ENCODE data around the gene PLPP4. TPM values are rescaled to one million over a fixed set of nuclear protein-coding genes. Genes with fewer than 3 reads are reported as not detected.

The PLPP4 gene
- total RNA-seq, 1 experiment from 2014 or later, result 13.8 TPM

GRCh38 chr10:120527691-120528090 lies 70.7 kb downstream of the PLPP4 start:
- no peak for DNase-seq (ENCODE audit: low read depth in 1 of 2, low spot score in 2 of 2)
- no peak overlapping the region for H3K27ac ChIP-seq
- H3K36me3 ChIP-seq, result no peaks in the 10 kb centered on the region
- H3K4me1 ChIP-seq (replicated peaks), result 0 out of 2 replicates have a peak, but pooled peaks cover 4% of the 10 kb centered on the region
- H3K4me3 ChIP-seq, result no peak overlapping the region
- H3K9me3 ChIP-seq (replicated peaks), result no peaks in the 10 kb centered on the region
- H3K27me3 ChIP-seq (replicated peaks), result no peaks in the 10 kb centered on the region

DNA sequence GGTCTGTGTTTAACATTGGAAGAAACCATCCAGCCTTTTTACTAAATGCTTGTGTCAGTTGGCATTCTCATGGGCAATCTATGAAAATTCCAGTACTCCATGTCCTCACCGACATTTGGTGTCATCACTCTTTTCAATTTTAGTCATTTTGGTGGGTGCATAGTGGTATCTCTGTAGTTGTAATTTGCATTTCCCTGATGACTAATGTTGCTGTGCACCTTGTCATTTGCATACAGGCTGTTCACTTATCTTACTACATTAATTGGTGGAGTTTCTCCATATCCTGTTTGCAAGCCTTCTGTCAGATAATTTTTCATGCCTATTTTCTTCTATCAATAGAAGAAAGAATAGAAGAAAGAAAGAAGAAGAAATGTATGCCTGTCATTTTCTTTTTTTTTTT lies 73.7 kb downstream of the PLPP4 start:
- no peak for DNase-seq (ENCODE audit: low read depth in 1 of 2, low spot score in 2 of 2)
- Histone ChIP-seq H3K27me3 (replicated peaks) (no peaks in the 10 kb centered on the region), H3K4me3 (no peak overlapping the region)

DNA sequence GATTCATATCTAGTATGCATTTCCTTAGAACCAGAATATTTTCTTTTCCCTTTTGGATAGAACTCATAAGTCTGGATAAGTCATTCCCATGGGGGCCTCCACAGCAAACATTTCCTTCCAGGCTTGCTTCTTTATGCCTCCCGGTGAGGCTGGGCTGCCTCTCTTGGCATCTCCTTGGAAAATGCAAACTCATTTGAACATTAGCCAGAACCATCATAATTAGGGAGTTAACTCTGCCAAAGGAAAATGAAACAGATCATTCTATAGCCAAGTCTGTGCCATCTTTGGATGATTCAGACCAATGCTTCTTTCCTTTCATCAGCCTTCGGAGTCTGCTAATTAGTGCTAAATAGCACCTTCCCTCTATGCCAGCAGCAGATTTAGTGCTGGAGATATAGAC lies 81.1 kb downstream of the PLPP4 start:
- no peak overlapping the region for H3K27ac ChIP-seq
- H3K4me1 ChIP-seq (replicated peaks), result no peaks in the 10 kb centered on the region
- H3K36me3 ChIP-seq, result no peaks in the 10 kb centered on the region
- H3K27me3 ChIP-seq (replicated peaks), result no peaks in the 10 kb centered on the region
- no peak overlapping the region for H3K4me3 ChIP-seq
- DNase-seq (ENCODE audit: low read depth in 1 of 2, low spot score in 2 of 2), result no peak
- no peaks in the 10 kb centered on the region for H3K9me3 ChIP-seq (replicated peaks)

More for the DNA sequence above, 73.7 kb downstream of the PLPP4 start:
- Histone ChIP-seq H3K36me3 (no peaks in the 10 kb centered on the region), H3K9me3 (replicated peaks) (no peaks in the 10 kb centered on the region), H3K27ac (no peak overlapping the region), H3K4me1 (replicated peaks) (0 out of 2 replicates have a peak, but pooled peaks cover under 1% of the 10 kb centered on the region)

GRCh38 chr10:120539076-120539475 lies 82.0 kb downstream of the PLPP4 start:
- H3K4me1 ChIP-seq (replicated peaks), result no peaks in the 10 kb centered on the region
- no peak overlapping the region for H3K27ac ChIP-seq
- H3K27me3 ChIP-seq (replicated peaks), result no peaks in the 10 kb centered on the region
- DNase-seq (ENCODE audit: low read depth in 1 of 2, low spot score in 2 of 2), result no peak
- H3K4me3 ChIP-seq, result no peak overlapping the region
- H3K36me3 ChIP-seq, result no peaks in the 10 kb centered on the region
- no peaks in the 10 kb centered on the region for H3K9me3 ChIP-seq (replicated peaks)

- H3K27ac ChIP-seq, result no peak overlapping the region
- no peaks in the 10 kb centered on the region for H3K27me3 ChIP-seq (replicated peaks)
- no peaks in the 10 kb centered on the region for H3K4me1 ChIP-seq (replicated peaks)
- no peaks in the 10 kb centered on the region for H3K36me3 ChIP-seq
- H3K4me3 ChIP-seq, result no peak overlapping the region
- no peaks in the 10 kb centered on the region for H3K9me3 ChIP-seq (replicated peaks)
- DNase-seq (ENCODE audit: low read depth in 1 of 2, low spot score in 2 of 2), result no peak
Measured at GRCh38 chr10:120540486-120540885, 83.5 kb downstream of the PLPP4 start.

- no peak overlapping the region for H3K4me3 ChIP-seq
- H3K27me3 ChIP-seq (replicated peaks), result no peaks in the 10 kb centered on the region
- DNase-seq (ENCODE audit: low read depth in 1 of 2, low spot score in 2 of 2), result no peak
- H3K27ac ChIP-seq, result no peak overlapping the region
- no peaks in the 10 kb centered on the region for H3K9me3 ChIP-seq (replicated peaks)
- H3K4me1 ChIP-seq (replicated peaks), result no peaks in the 10 kb centered on the region
- no peaks in the 10 kb centered on the region for H3K36me3 ChIP-seq
Measured at GRCh38 chr10:120541984-120542383, 85.0 kb downstream of the PLPP4 start.

DNA sequence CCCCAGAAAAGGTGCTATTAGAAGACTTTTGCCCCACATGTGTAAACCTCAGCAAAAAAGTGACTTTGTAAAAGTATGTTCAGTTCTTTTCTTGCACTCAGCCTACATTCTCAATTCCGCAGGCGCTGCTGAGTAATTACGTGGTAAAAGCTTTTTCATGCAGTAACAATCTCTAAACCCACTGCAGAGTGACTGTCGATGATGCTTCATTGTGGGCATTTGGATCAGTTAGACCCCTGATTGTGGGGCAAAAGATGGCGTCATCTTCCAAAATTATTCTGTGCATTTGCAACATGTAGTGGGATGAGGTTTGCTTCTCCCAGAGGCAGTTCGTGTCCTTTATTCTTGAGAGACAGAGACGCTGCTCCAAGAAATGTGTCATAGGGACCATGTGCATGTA lies 85.6 kb downstream of the PLPP4 start:
- Histone ChIP-seq H3K27ac (no peak overlapping the region), H3K27me3 (replicated peaks) (no peaks in the 10 kb centered on the region), H3K4me1 (replicated peaks) (no peaks in the 10 kb centered on the region), H3K9me3 (replicated peaks) (no peaks in the 10 kb centered on the region), H3K4me3 (no peak overlapping the region), H3K36me3 (no peaks in the 10 kb centered on the region)
- DNase-seq (ENCODE audit: low read depth in 1 of 2, low spot score in 2 of 2), result no peak

- H3K4me1 ChIP-seq (replicated peaks), result no peaks in the 10 kb centered on the region
- DNase-seq (ENCODE audit: low read depth in 1 of 2, low spot score in 2 of 2), result no peak
- H3K27me3 ChIP-seq (replicated peaks), result no peaks in the 10 kb centered on the region
- H3K36me3 ChIP-seq, result no peaks in the 10 kb centered on the region
- H3K27ac ChIP-seq, result no peak overlapping the region
- H3K9me3 ChIP-seq (replicated peaks), result no peaks in the 10 kb centered on the region
- H3K4me3 ChIP-seq, result no peak overlapping the region
Measured at GRCh38 chr10:120543291-120543690, 86.3 kb downstream of the PLPP4 start.

- H3K27ac ChIP-seq, result no peak overlapping the region
- no peaks in the 10 kb centered on the region for H3K36me3 ChIP-seq
- DNase-seq (ENCODE audit: low read depth in 1 of 2, low spot score in 2 of 2), result no peak
- H3K9me3 ChIP-seq (replicated peaks), result no peaks in the 10 kb centered on the region
- no peaks in the 10 kb centered on the region for H3K27me3 ChIP-seq (replicated peaks)
- H3K4me1 ChIP-seq (replicated peaks), result no peaks in the 10 kb centered on the region
- H3K4me3 ChIP-seq, result no peak overlapping the region
Measured at GRCh38 chr10:120548210-120548609, 91.2 kb downstream of the PLPP4 start.

- DNase-seq (ENCODE audit: low read depth in 1 of 2, low spot score in 2 of 2), result no peak
- Histone ChIP-seq H3K27ac (no peak overlapping the region), H3K27me3 (replicated peaks) (no peaks in the 10 kb centered on the region), H3K4me3 (no peak overlapping the region), H3K9me3 (replicated peaks) (no peaks in the 10 kb centered on the region), H3K36me3 (no peaks in the 10 kb centered on the region), H3K4me1 (replicated peaks) (no peaks in the 10 kb centered on the region)
Measured at GRCh38 chr10:120552262-120552661, 95.2 kb downstream of the PLPP4 start.

GRCh38 chr10:120553911-120554310 lies 96.9 kb downstream of the PLPP4 start:
- Histone ChIP-seq H3K27ac (no peak overlapping the region), H3K9me3 (replicated peaks) (no peaks in the 10 kb centered on the region), H3K27me3 (replicated peaks) (no peaks in the 10 kb centered on the region), H3K4me3 (no peak overlapping the region), H3K4me1 (replicated peaks) (no peaks in the 10 kb centered on the region), H3K36me3 (no peaks in the 10 kb centered on the region)
- no peak for DNase-seq (ENCODE audit: low read depth in 1 of 2, low spot score in 2 of 2)

- Histone ChIP-seq H3K9me3 (replicated peaks) (no peaks in the 10 kb centered on the region), H3K27ac (no peak overlapping the region), H3K36me3 (no peaks in the 10 kb centered on the region), H3K4me3 (no peak overlapping the region), H3K27me3 (replicated peaks) (no peaks in the 10 kb centered on the region), H3K4me1 (replicated peaks) (no peaks in the 10 kb centered on the region)
- DNase-seq (ENCODE audit: low read depth in 1 of 2, low spot score in 2 of 2), result no peak
Measured at GRCh38 chr10:120555436-120555835, 98.4 kb downstream of the PLPP4 start.

DNA sequence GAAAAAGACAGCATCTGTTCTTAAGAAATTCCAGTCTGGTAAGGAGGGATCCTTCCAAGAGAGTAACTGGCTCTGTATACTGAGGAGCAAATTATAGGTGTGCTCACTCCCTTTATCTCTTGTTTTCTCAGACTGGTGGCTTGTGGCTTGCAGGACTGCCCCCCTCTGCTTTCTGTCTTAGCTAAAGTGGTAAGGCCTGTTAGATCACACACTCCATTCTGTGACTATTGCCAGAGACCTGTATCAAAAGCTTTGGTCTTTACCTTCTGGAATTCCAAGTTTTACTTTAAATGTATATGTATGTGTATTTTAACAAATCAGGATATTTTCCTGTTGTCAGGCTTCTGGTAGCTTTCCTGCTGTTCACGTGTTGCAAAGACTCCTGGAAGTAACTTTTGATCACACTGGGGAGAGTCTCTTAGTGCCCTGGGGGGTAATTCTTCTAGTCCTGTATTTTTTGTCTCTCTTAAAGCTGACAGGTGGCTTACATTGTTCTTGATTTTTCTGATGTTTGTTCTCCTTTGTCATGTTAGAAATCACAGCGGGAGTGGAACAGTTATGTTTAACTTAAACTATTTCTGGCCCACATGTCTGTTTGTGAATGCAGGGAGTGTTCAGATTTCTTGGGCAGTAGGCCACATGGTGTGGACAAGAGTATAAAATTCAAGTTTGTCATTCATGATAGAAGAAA lies 99.0 kb downstream of the PLPP4 start:
- Histone ChIP-seq H3K9me3 (replicated peaks) (no peaks in the 10 kb centered on the region), H3K4me3 (no peak overlapping the region), H3K36me3 (no peaks in the 10 kb centered on the region), H3K4me1 (replicated peaks) (no peaks in the 10 kb centered on the region), H3K27ac (no peak overlapping the region), H3K27me3 (replicated peaks) (no peaks in the 10 kb centered on the region)
- no peak for DNase-seq (ENCODE audit: low read depth in 1 of 2, low spot score in 2 of 2)

GRCh38 chr10:120557311-120557710 lies 100.3 kb downstream of the PLPP4 start:
- Histone ChIP-seq H3K36me3 (no peaks in the 10 kb centered on the region), H3K27me3 (replicated peaks) (no peaks in the 10 kb centered on the region), H3K4me3 (no peak overlapping the region), H3K27ac (no peak overlapping the region), H3K4me1 (replicated peaks) (no peaks in the 10 kb centered on the region), H3K9me3 (replicated peaks) (no peaks in the 10 kb centered on the region)
- no peak for DNase-seq (ENCODE audit: low read depth in 1 of 2, low spot score in 2 of 2)

- no peaks in the 10 kb centered on the region for H3K27me3 ChIP-seq (replicated peaks)
- H3K27ac ChIP-seq, result no peak overlapping the region
- H3K4me3 ChIP-seq, result no peak overlapping the region
- no peaks in the 10 kb centered on the region for H3K9me3 ChIP-seq (replicated peaks)
- no peak for DNase-seq (ENCODE audit: low read depth in 1 of 2, low spot score in 2 of 2)
- H3K4me1 ChIP-seq (replicated peaks), result no peaks in the 10 kb centered on the region
- no peaks in the 10 kb centered on the region for H3K36me3 ChIP-seq
Measured at GRCh38 chr10:120559800-120560199, 102.8 kb downstream of the PLPP4 start.

Data from SJSA1 (cell line).